HEK293 (cell line): ENCODE data around the gene GTSF1L.

Experiments used
- CTCF ChIA-PET: fragments of 350-600 bp; formaldehyde crosslinking; extraction: SDS; loops from one replicate; lab custom pipeline; 2021; ENCODE audit warnings: antibody characterized with exemption; lab: Yijun Ruan, JAX
- POLR2A ChIA-PET: fragments of 300-600 bp; formaldehyde crosslinking; extraction: SDS; loops from one replicate; lab custom pipeline; 2020; ENCODE audit warnings: antibody characterized with exemption, inconsistent platforms; lab: Yijun Ruan, JAX
- H3K27ac ChIP-seq: fragments of 200-500 bp; sonication (Bioruptor generic); 2 replicates; pipeline ENCODE4 v1.5.1; 2014; ENCODE audit warnings: low read depth, low read length, control low read depth, inconsistent platforms; ENCODE audit errors: extremely low read depth
- H3K36me3 ChIP-seq, 2 experiments: fragments of 200-500 bp in 1 of 2; sonication (Bioruptor generic) in 1 of 2; 1 replicate in 1 of 2; 2 replicates in 1 of 2; pipeline ENCODE4 v1.5.1; 2014 to 2017; ENCODE audit warnings: inconsistent platforms in 2 of 2, low read length in 2 of 2; ENCODE audit not compliant: control insufficient read depth in 2 of 2, insufficient read depth in 1 of 2
- H3K4me1 ChIP-seq: fragments of 200-500 bp; sonication (Bioruptor generic); 2 replicates; pipeline ENCODE4 v1.5.1; 2014; ENCODE audit warnings: mild to moderate bottlenecking, low read length, inconsistent platforms; ENCODE audit not compliant: control insufficient read depth, insufficient read depth
- H3K4me3 ChIP-seq: 2 replicates; pipeline ENCODE4 v1.5.1; 2011; ENCODE audit warnings: low read depth, mild to moderate bottlenecking, control low read depth, low read length, moderate library complexity
- H3K9me3 ChIP-seq: fragments of 200-500 bp; sonication (Bioruptor generic); 2 replicates; pipeline ENCODE4 v1.5.1; 2014; ENCODE audit warnings: low read depth, low read length, inconsistent platforms; ENCODE audit not compliant: control insufficient read depth, insufficient read depth
- SCRT1 ChIP-seq: fragments of 450-650 bp; formaldehyde crosslinking; IDR thresholded peaks from 2 replicates; pipeline ENCODE4 v1.5.1; 2016; ENCODE audit warnings: missing biosample characterization, missing genetic modification characterization, borderline replicate concordance
- SCRT2 ChIP-seq: fragments of 450-650 bp; formaldehyde crosslinking; IDR thresholded peaks from 2 replicates; pipeline ENCODE4 v1.5.1; 2016; ENCODE audit warnings: missing biosample characterization, missing genetic modification characterization
- ZNF626 ChIP-seq: fragments of 450-650 bp; sonication (Bioruptor Pico); formaldehyde crosslinking; IDR thresholded peaks from 2 replicates; pipeline ENCODE4 v1.5.1; 2018; ENCODE audit warnings: missing biosample characterization, missing genetic modification characterization, inconsistent platforms

Gene GTSF1L

GRCh38 chr20:43676368-43676767, 50.4 kb downstream of the GTSF1L start:
- Histone ChIP-seq H3K4me1 (no peaks in the 10 kb centered on the region), H3K27ac (no peak overlapping the region), H3K9me3 (no peaks in the 10 kb centered on the region)
- POLR2A ChIA-PET, result no interaction called here
- TF ChIP-seq ZNF626 (tag by site-specific recombination) (no peak), SCRT2 (tag by site-specific recombination) (peak; percentile 92), SCRT1 (tag by site-specific recombination) (peak; percentile 51)
- TF ChIP-seq, all 188 proteins: peak for 2
- Histone ChIP-seq H3K4me3 (no peak overlapping the region), H3K36me3 (peaks cover 44 to 76% of the 10 kb centered on the region in 2 experiments; a peak in 2 of 3 replicates)
- CTCF ChIA-PET, result no interaction called here
